CD14-positive monocyte (primary cell): ENCODE results near the gene ATP5PO. TPM values are rescaled to one million over a fixed set of nuclear protein-coding genes. Genes with fewer than 3 reads are reported as not detected.
"Not testable (repeated sequence)": the region's sequence is repeated elsewhere in the genome, so short reads cannot be mapped to it uniquely, and the experiment has no call there.

ENCODE experiments used
- DNase-seq, 3 donors: peaks; one replicate each; pipeline ENCODE4 v3.0.0-alpha.2; 2011 to 2022
- H2AFZ ChIP-seq: 2 replicates; pipeline ENCODE4 v1.6.0; 2012; ENCODE audit warnings: mild to moderate bottlenecking, low read depth, low read length, inconsistent platforms; ENCODE audit not compliant: insufficient read depth, poor library complexity, severe bottlenecking
- H3K27ac ChIP-seq, 2 donors: 1 replicate in 1 of 2; 2 replicates in 1 of 2; pipeline ENCODE4 v1.5.1; 2012 to 2013; ENCODE audit warnings: low read length in 2 of 2, control low read depth in 1 of 2, inconsistent platforms in 1 of 2, low read depth in 1 of 2, mild to moderate bottlenecking in 1 of 2
- H3K27me3 ChIP-seq, 2 donors: one replicate each; pipeline versions ENCODE4 v1.6.0 to v1.6.1; 2011 to 2013; ENCODE audit warnings: low read length in 2 of 2; ENCODE audit not compliant: control insufficient read depth in 2 of 2, insufficient read depth in 2 of 2
- H3K36me3 ChIP-seq, 2 donors: replicated peaks in 1 of 2; 1 replicate in 1 of 2; 2 replicates in 1 of 2; pipeline versions ENCODE4 v1.5.1 to v1.6.1; 2012 to 2013; ENCODE audit warnings: low read length in 2 of 2, control low read depth in 1 of 2, inconsistent platforms in 1 of 2, mild to moderate bottlenecking in 1 of 2; ENCODE audit not compliant: insufficient read depth in 2 of 2, control insufficient read depth in 1 of 2
- H3K4me1 ChIP-seq, 2 donors: 1 replicate in 1 of 2; 2 replicates in 1 of 2; pipeline versions ENCODE4 v1.5.1 to v1.6.1; 2012 to 2013; ENCODE audit warnings: low read length in 2 of 2, control low read depth in 1 of 2, inconsistent platforms in 1 of 2, mild to moderate bottlenecking in 1 of 2, moderate library complexity in 1 of 2; ENCODE audit not compliant: insufficient read depth in 2 of 2, control insufficient read depth in 1 of 2
- H3K4me2 ChIP-seq: replicated peaks from 2 replicates; pipeline ENCODE3; 2012; ENCODE audit warnings: low read length, moderate library complexity, mild to moderate bottlenecking; ENCODE audit not compliant: poor library complexity, severe bottlenecking; ENCODE audit errors: extremely low read depth
- H3K4me3 ChIP-seq, 3 experiments: fragments of 200-600 bp in 1 of 3; sonication (generic) in 1 of 3; replicated peaks in 1 of 3; 1 replicate in 2 of 3; 2 replicates in 1 of 3; pipeline ENCODE4 v1.5.1; 2011 to 2013; ENCODE audit warnings: low read length in 3 of 3, mild to moderate bottlenecking in 3 of 3, control low read depth in 2 of 3, low read depth in 2 of 3, inconsistent platforms in 1 of 3, moderate library complexity in 1 of 3
- H3K79me2 ChIP-seq: 2 replicates; pipeline ENCODE4 v1.6.0; 2012; ENCODE audit warnings: mild to moderate bottlenecking, control low read depth, inconsistent platforms, low read length, moderate library complexity; ENCODE audit not compliant: insufficient read depth
- H3K9ac ChIP-seq: 2 replicates; pipeline ENCODE4 v1.6.0; 2017; ENCODE audit warnings: low read length, mild to moderate bottlenecking; ENCODE audit not compliant: insufficient read depth, poor library complexity, severe bottlenecking
- H3K9me3 ChIP-seq, 2 donors: replicated peaks in 1 of 2; 1 replicate in 1 of 2; 2 replicates in 1 of 2; pipeline versions ENCODE4 v1.5.1 to v1.6.1; 2012 to 2013; ENCODE audit warnings: low read length in 2 of 2, control low read depth in 1 of 2; ENCODE audit not compliant: control insufficient read depth in 1 of 2, insufficient read depth in 1 of 2
- H4K20me1 ChIP-seq: 2 replicates; pipeline ENCODE4 v1.6.0; 2012; ENCODE audit warnings: mild to moderate bottlenecking, low read length, control low read depth, moderate library complexity; ENCODE audit not compliant: insufficient read depth
- H3K27ac Mint-ChIP-seq, 7 donors: one replicate each; pipeline ENCODE4 v1.8.0; 2020; ENCODE audit warnings: mild to moderate bottlenecking in 7 of 7, mixed read lengths in 7 of 7, moderate library complexity in 6 of 7, inconsistent platforms in 2 of 7
- H3K27me3 Mint-ChIP-seq, 3 donors: one replicate each; pipeline ENCODE4 v1.8.0; 2021 to 2022; ENCODE audit warnings: low read depth in 3 of 3, mild to moderate bottlenecking in 3 of 3, mixed read lengths in 3 of 3, moderate library complexity in 3 of 3, inconsistent platforms in 1 of 3
- H3K36me3 Mint-ChIP-seq, 2 donors: one replicate each; pipeline ENCODE4 v1.8.0; 2020; ENCODE audit warnings: mixed read lengths in 2 of 2, inconsistent platforms in 1 of 2, mild to moderate bottlenecking in 1 of 2
- H3K4me1 Mint-ChIP-seq: one replicate; pipeline ENCODE4 v1.8.0; 2020; ENCODE audit warnings: mild to moderate bottlenecking, mixed read lengths
- H3K4me3 Mint-ChIP-seq, 2 donors: one replicate each; pipeline ENCODE4 v1.8.0; 2020; ENCODE audit warnings: mild to moderate bottlenecking in 2 of 2, mixed read lengths in 2 of 2, moderate library complexity in 1 of 2
- H3K9me3 Mint-ChIP-seq, 7 donors: one replicate each; pipeline ENCODE4 v1.8.0; 2020 to 2022; ENCODE audit warnings: mixed read lengths in 7 of 7, mild to moderate bottlenecking in 6 of 7, moderate library complexity in 6 of 7, inconsistent platforms in 2 of 7
- CTCF ChIP-seq: fragments of 200-600 bp; IDR thresholded peaks from one replicate; pipeline ENCODE4 v1.8.0; 2022; ENCODE audit warnings: antibody characterized with exemption, mild to moderate bottlenecking
- WGBS: methylation state at CpG from one replicate; pipeline ENCODE4 v1.1.5; 2013; ENCODE audit warnings: missing lambda C conversion rate; ENCODE audit not compliant: insufficient coverage; 5-methylcytosine and 5-hydroxymethylcytosine counted together
- intact Hi-C, 2 donors: fragments of 100-400 bp; cut with micrococcal nuclease; formaldehyde crosslinking; loops; one replicate each; pipeline versions ENCODE4 v1.15.0 to v1.15.1; 2023
- polyA plus RNA-seq, 3 donors: library from polyadenylated mRNA; depleted of rRNA in 1 of 3; unstranded in 2 of 3; stranded (reverse) in 1 of 3; fragments of 300-500 nt in 2 of 3; fragments of >200 nt in 1 of 3; fragmentation: Illumina TruSeq in 2 of 3; gene quantifications; 1 replicate in 2 of 3; 2 replicates in 1 of 3; pipeline ENCODE4 v1.2.3, GENCODE V29; 2012 to 2021

Gene ATP5PO
- polyA plus RNA-seq, 3 donors = 153 to 397 (median 393) TPM

- DNase-seq = no peak
- H3K27me3 Mint-ChIP-seq = peaks cover 0 to 7% (median 2%) of the 10 kb centered on the region in 3 donors
- Histone ChIP-seq H3K27me3 (no peaks in the 10 kb centered on the region), H4K20me1 (no peaks in the 10 kb centered on the region), H3K9me3 (no peaks in the 10 kb centered on the region), H3K79me2 (no peaks in the 10 kb centered on the region), H3K4me1 (no peaks in the 10 kb centered on the region), H3K4me2 (no peak overlapping the region), H3K36me3 (no peaks in the 10 kb centered on the region), H3K27ac (no peak overlapping the region), H2AFZ (no peak overlapping the region), H3K9ac (no peak overlapping the region), H3K4me3 (no peak overlapping the region)
- intact Hi-C loops = no loop called here
- peaks cover 6% of the 10 kb centered on the region for H3K4me1 Mint-ChIP-seq
- no peak overlapping the region for H3K4me3 Mint-ChIP-seq
- 99% methylated on average over 9 of the region's 9 CpGs for whole genome bisulfite sequencing
- no peaks in the 10 kb centered on the region for H3K36me3 Mint-ChIP-seq
- TF ChIP-seq CTCF = no peak
- H3K27ac Mint-ChIP-seq = no peak overlapping the region
- peaks cover 0 to 4% (median 0%) of the 10 kb centered on the region in 7 donors for H3K9me3 Mint-ChIP-seq
Observed at GRCh38 chr21:33865176-33865575, 50.4 kb downstream of the ATP5PO start.

- Histone ChIP-seq H3K36me3 (no peaks in the 10 kb centered on the region), H3K27ac (no peak overlapping the region), H3K4me1 (no peaks in the 10 kb centered on the region), H3K4me2 (no peak overlapping the region), H3K9me3 (no peaks in the 10 kb centered on the region), H3K79me2 (no peaks in the 10 kb centered on the region), H2AFZ (no peak overlapping the region), H3K4me3 (no peak overlapping the region), H3K9ac (no peak overlapping the region), H4K20me1 (no peaks in the 10 kb centered on the region), H3K27me3 (no peaks in the 10 kb centered on the region)
- TF ChIP-seq CTCF = no peak
- no peak overlapping the region for H3K27ac Mint-ChIP-seq
- H3K4me3 Mint-ChIP-seq = no peak overlapping the region
- intact Hi-C loops = no loop called here
- DNase-seq = no peak
- H3K9me3 Mint-ChIP-seq = peaks cover 0 to 4% (median 0%) of the 10 kb centered on the region in 7 donors
- H3K4me1 Mint-ChIP-seq = peaks cover 6% of the 10 kb centered on the region
- no peaks in the 10 kb centered on the region for H3K36me3 Mint-ChIP-seq
- peaks cover 0 to 7% (median 2%) of the 10 kb centered on the region in 3 donors for H3K27me3 Mint-ChIP-seq
- WGBS = no CpG with 5 or more reads among the region's 1 CpG
Observed at GRCh38 chr21:33864150-33864549, 51.5 kb downstream of the ATP5PO start.

GRCh38 chr21:33863191-33863590 lies 52.4 kb downstream of the ATP5PO start:
- H3K9ac ChIP-seq, H3K4me1 ChIP-seq, H3K79me2 ChIP-seq, H3K27me3 ChIP-seq, H3K9me3 ChIP-seq, intact Hi-C loops, H3K9me3 Mint-ChIP-seq, H3K4me3 ChIP-seq, H3K27ac ChIP-seq, H3K27me3 Mint-ChIP-seq, H3K4me3 Mint-ChIP-seq, DNase-seq, H3K36me3 ChIP-seq, H3K4me2 ChIP-seq, H2AFZ ChIP-seq, H4K20me1 ChIP-seq, H3K4me1 Mint-ChIP-seq, H3K27ac Mint-ChIP-seq, H3K36me3 Mint-ChIP-seq: not testable (repeated sequence)
- 80% methylated on average over 1 of the region's 8 CpGs for WGBS
